Measurements from ENCODE around the gene NRXN3.

NRXN3 gene

DNA sequence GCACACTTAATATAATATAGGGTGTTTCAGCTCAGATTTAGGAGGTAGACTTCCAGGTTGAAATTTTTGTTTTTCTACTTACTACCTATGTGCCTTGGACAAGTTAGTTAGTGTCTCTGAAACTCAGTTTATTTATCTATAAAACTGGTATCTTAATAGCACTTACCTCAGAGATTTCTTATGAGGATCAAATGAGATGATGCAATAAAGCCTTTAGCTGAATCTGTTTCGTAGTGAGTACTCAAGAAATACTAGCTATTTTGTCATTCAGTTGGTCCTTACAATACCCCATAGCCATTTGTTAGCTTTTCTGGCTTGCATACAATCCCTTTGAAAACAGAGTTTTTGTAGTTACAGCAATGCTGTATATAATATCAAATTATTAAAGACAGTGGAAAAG lies 497.0 kb downstream of the NRXN3 start:
- H3F3A ChIP-seq (ENCODE audit: insufficient read depth, low read length), result no peaks in the 10 kb centered on the region
- H3K4me3 ChIP-seq (ENCODE audit: low read depth, low read length, poor library complexity, severe bottlenecking), result no peak overlapping the region
- no peaks in the 10 kb centered on the region for H3K36me3 ChIP-seq (ENCODE audit: insufficient read depth, low read length)
- no peak overlapping the region for H2AFZ ChIP-seq (ENCODE audit: low read length)
- no peaks in the 10 kb centered on the region for H3K9me2 ChIP-seq (ENCODE audit: low read depth, low read length)
- H4K20me1 ChIP-seq (ENCODE audit: insufficient read depth, low read length), result no peaks in the 10 kb centered on the region
- H3K9me3 ChIP-seq (ENCODE audit: low read length), result no peaks in the 10 kb centered on the region
- no peak overlapping the region for H3K4me2 ChIP-seq (ENCODE audit: low read length)
- H3K9ac ChIP-seq (ENCODE audit: low read length), result no peak overlapping the region
- TF ChIP-seq, protein P1, sequence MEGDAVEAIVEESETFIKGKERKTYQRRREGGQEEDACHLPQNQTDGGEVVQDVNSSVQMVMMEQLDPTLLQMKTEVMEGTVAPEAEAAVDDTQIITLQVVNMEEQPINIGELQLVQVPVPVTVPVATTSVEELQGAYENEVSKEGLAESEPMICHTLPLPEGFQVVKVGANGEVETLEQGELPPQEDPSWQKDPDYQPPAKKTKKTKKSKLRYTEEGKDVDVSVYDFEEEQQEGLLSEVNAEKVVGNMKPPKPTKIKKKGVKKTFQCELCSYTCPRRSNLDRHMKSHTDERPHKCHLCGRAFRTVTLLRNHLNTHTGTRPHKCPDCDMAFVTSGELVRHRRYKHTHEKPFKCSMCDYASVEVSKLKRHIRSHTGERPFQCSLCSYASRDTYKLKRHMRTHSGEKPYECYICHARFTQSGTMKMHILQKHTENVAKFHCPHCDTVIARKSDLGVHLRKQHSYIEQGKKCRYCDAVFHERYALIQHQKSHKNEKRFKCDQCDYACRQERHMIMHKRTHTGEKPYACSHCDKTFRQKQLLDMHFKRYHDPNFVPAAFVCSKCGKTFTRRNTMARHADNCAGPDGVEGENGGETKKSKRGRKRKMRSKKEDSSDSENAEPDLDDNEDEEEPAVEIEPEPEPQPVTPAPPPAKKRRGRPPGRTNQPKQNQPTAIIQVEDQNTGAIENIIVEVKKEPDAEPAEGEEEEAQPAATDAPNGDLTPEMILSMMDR (IDR thresholded peaks at IDR 0.05; ENCODE audit: low read length), result no peak
- no peak for TF ChIP-seq EZH2 (IDR thresholded peaks at IDR 0.05; ENCODE audit: borderline replicate concordance, low read length)
- no peaks in the 10 kb centered on the region for H3K79me2 ChIP-seq (ENCODE audit: insufficient read depth, low read length)
- no peak overlapping the region for H3K27ac ChIP-seq (ENCODE audit: low read depth, low read length, poor library complexity, severe bottlenecking)
- H3K4me1 ChIP-seq (ENCODE audit: insufficient read depth, low read length, severe bottlenecking), result no peaks in the 10 kb centered on the region
- no peaks in the 10 kb centered on the region for H3K27me3 ChIP-seq (ENCODE audit: insufficient read depth, low read length)

DNA sequence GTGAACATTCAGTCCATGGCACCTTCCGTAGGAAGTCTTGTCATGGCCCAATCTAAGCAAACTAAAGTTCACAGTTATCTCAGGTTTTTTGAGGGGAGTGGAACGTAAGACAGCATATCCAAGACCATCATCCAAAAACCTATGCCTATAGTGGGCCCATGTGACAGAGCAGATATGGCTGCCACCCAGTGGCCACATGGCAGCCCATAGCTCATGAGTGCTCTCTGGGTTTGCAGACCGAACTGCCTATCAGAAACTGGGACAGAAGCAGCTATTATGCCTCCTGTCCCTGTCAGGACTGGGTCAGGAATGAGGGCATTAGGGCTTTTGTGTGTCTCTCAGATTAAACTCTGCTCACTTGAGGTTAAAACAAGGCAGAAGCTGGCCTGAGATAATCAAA lies 503.7 kb downstream of the NRXN3 start:
- H3K4me3 ChIP-seq (ENCODE audit: low read depth, low read length, poor library complexity, severe bottlenecking), result no peak overlapping the region
- no peaks in the 10 kb centered on the region for H3F3A ChIP-seq (ENCODE audit: insufficient read depth, low read length)
- H3K4me2 ChIP-seq (ENCODE audit: low read length), result no peak overlapping the region
- H3K9ac ChIP-seq (ENCODE audit: low read length), result no peak overlapping the region
- no peaks in the 10 kb centered on the region for H3K27me3 ChIP-seq (ENCODE audit: insufficient read depth, low read length)
- no peaks in the 10 kb centered on the region for H3K79me2 ChIP-seq (ENCODE audit: insufficient read depth, low read length)
- H3K36me3 ChIP-seq (ENCODE audit: insufficient read depth, low read length), result no peaks in the 10 kb centered on the region
- TF ChIP-seq EZH2 (IDR thresholded peaks at IDR 0.05; ENCODE audit: borderline replicate concordance, low read length), result no peak
- TF ChIP-seq, protein P1 (IDR thresholded peaks at IDR 0.05; ENCODE audit: low read length), result peak; percentile 12; the same call in 1 of the 2 replicates
- no peaks in the 10 kb centered on the region for H3K4me1 ChIP-seq (ENCODE audit: insufficient read depth, low read length, severe bottlenecking)
- H3K9me3 ChIP-seq (ENCODE audit: low read length), result no peaks in the 10 kb centered on the region
- no peaks in the 10 kb centered on the region for H4K20me1 ChIP-seq (ENCODE audit: insufficient read depth, low read length)
- H3K9me2 ChIP-seq (ENCODE audit: low read depth, low read length), result no peaks in the 10 kb centered on the region
- H2AFZ ChIP-seq (ENCODE audit: low read length), result no peak overlapping the region
- H3K27ac ChIP-seq (ENCODE audit: low read depth, low read length, poor library complexity, severe bottlenecking), result no peak overlapping the region

DNA sequence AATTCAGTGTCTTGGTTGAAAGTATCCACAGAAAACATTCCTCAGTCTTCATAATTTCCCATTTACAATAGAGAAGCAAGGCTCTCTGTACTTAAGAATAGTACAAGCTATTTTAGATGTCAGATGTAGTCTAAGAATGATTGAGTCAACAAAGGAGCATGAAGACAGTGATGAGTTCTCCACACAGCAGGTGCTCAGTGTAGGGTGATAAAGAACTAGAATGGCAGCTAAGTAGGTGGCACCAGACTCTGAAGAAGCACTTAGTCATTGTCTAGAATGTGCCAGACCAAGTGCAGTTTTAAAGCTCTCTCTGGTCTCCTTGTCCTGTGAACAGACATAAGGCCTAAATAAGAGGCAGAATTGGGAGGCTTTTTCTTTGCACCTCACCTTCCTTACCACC lies 504.6 kb downstream of the NRXN3 start:
- H3K9ac ChIP-seq (ENCODE audit: low read length), result no peak overlapping the region
- TF ChIP-seq, protein P1 (IDR thresholded peaks at IDR 0.05; ENCODE audit: low read length), result no peak
- TF ChIP-seq EZH2 (IDR thresholded peaks at IDR 0.05; ENCODE audit: borderline replicate concordance, low read length), result no peak
- H3K4me3 ChIP-seq (ENCODE audit: low read depth, low read length, poor library complexity, severe bottlenecking), result no peak overlapping the region
- H2AFZ ChIP-seq (ENCODE audit: low read length), result no peak overlapping the region
- H3K4me2 ChIP-seq (ENCODE audit: low read length), result no peak overlapping the region
- H3K4me1 ChIP-seq (ENCODE audit: insufficient read depth, low read length, severe bottlenecking), result no peaks in the 10 kb centered on the region
- H3K27ac ChIP-seq (ENCODE audit: low read depth, low read length, poor library complexity, severe bottlenecking), result no peak overlapping the region
- no peaks in the 10 kb centered on the region for H3K27me3 ChIP-seq (ENCODE audit: insufficient read depth, low read length)
- no peaks in the 10 kb centered on the region for H3F3A ChIP-seq (ENCODE audit: insufficient read depth, low read length)
- no peaks in the 10 kb centered on the region for H4K20me1 ChIP-seq (ENCODE audit: insufficient read depth, low read length)
- H3K9me3 ChIP-seq (ENCODE audit: low read length), result no peaks in the 10 kb centered on the region
- H3K36me3 ChIP-seq (ENCODE audit: insufficient read depth, low read length), result no peaks in the 10 kb centered on the region
- H3K9me2 ChIP-seq (ENCODE audit: low read depth, low read length), result no peaks in the 10 kb centered on the region
- no peaks in the 10 kb centered on the region for H3K79me2 ChIP-seq (ENCODE audit: insufficient read depth, low read length)

All from OCI-LY1 (cell line).